ENCODE results near the gene FGFR3. TPM values are rescaled to one million over a fixed set of nuclear protein-coding genes. Genes with fewer than 3 reads are reported as not detected.

The FGFR3 gene
- 100 to 1,000 TPM in 2 of 4 donors, 10 to 100 TPM in 2; 45.4 to 168 (median 92.4) TPM for total RNA-seq

GRCh38 chr4:1792832-1793495 is at the start of gene FGFR3:
Gene FGFR3, plus strand, starts transcription at chr4:1793293. Its CDS starts 642 bp downstream, at chr4:1793935.
- Histone ChIP-seq H3K27me3 (peaks cover 0 to 18% of the 10 kb centered on the region in 2 donors), H3K4me1 (peaks cover 8 to 40% (median 19%) of the 10 kb centered on the region in 4 donors), H3K36me3 (no peaks in the 10 kb centered on the region), H3K27ac (peak within 1 kb of the TSS in 3 of 4 donors; percentile 75 to 94 (median 85)), H3K4me3 (peak within 1 kb of the TSS; percentile 46 to 88 (median 66)), H3K9me3 (no peaks in the 10 kb centered on the region)
- TF ChIP-seq CTCF (IDR thresholded peaks at IDR 0.05) (no peak), POLR2A (IDR thresholded peaks at IDR 0.05) (peak in 1 of 2 donors; percentile 92)
- DNase-seq = peak in 2 of 3 donors; percentile 60 to 80

- Histone ChIP-seq H3K36me3 (peaks cover 0 to 24% (median 0%) of the 10 kb centered on the region in 3 donors), H3K9me3 (peaks cover 0 to 3% (median 0%) of the 10 kb centered on the region in 4 donors)
- TF ChIP-seq POLR2A (IDR thresholded peaks at IDR 0.05) = no peak
- TF ChIP-seq CTCF (IDR thresholded peaks at IDR 0.05) = no peak
Observed at GRCh38 chr4:1743551-1743950, 49.5 kb upstream of the FGFR3 start.

GRCh38 chr4:1743975-1744374 is 49.1 kb upstream of the FGFR3 start:
- TF ChIP-seq POLR2A (IDR thresholded peaks at IDR 0.05) = no peak
- no peak for TF ChIP-seq CTCF (IDR thresholded peaks at IDR 0.05)
- Histone ChIP-seq H3K36me3 (peaks cover 0 to 23% (median 0%) of the 10 kb centered on the region in 3 donors), H3K27ac (no peak overlapping the region), H3K27me3 (no peaks in the 10 kb centered on the region), H3K9me3 (no peaks in the 10 kb centered on the region), H3K4me3 (no peak overlapping the region), H3K4me1 (peaks cover 0 to 6% (median 0%) of the 10 kb centered on the region in 4 donors)
- no peak for DNase-seq

More at GRCh38 chr4:1743551-1743950, 49.5 kb upstream of the FGFR3 start:
- Histone ChIP-seq H3K27me3 (no peaks in the 10 kb centered on the region), H3K27ac (no peak overlapping the region), H3K4me3 (no peak overlapping the region), H3K4me1 (peaks cover 0 to 3% (median 0%) of the 10 kb centered on the region in 4 donors)
- no peak for DNase-seq

GRCh38 chr4:1744552-1744951 is 48.5 kb upstream of the FGFR3 start:
- Histone ChIP-seq H3K4me1 (peaks cover 0 to 6% (median 0%) of the 10 kb centered on the region in 4 donors), H3K9me3 (no peaks in the 10 kb centered on the region), H3K4me3 (no peak overlapping the region), H3K36me3 (peaks cover 0 to 18% (median 0%) of the 10 kb centered on the region in 3 donors), H3K27me3 (no peaks in the 10 kb centered on the region), H3K27ac (no peak overlapping the region)
- DNase-seq = no peak
- TF ChIP-seq CTCF (IDR thresholded peaks at IDR 0.05) = no peak
- no peak for TF ChIP-seq POLR2A (IDR thresholded peaks at IDR 0.05)

- H3K9me3 ChIP-seq = no peaks in the 10 kb centered on the region
- no peak for TF ChIP-seq POLR2A (IDR thresholded peaks at IDR 0.05)
- no peak for TF ChIP-seq CTCF (IDR thresholded peaks at IDR 0.05)
- DNase-seq = no peak
- H3K27me3 ChIP-seq = no peaks in the 10 kb centered on the region
- H3K4me3 ChIP-seq = no peak overlapping the region
- H3K4me1 ChIP-seq = peaks cover 0 to 6% (median 0%) of the 10 kb centered on the region in 4 donors
- H3K27ac ChIP-seq = no peak overlapping the region
- H3K36me3 ChIP-seq = peaks cover 0 to 18% (median 0%) of the 10 kb centered on the region in 3 donors
Observed at GRCh38 chr4:1745165-1745564, 47.9 kb upstream of the FGFR3 start.

Data from Peyer's patch (tissue), 4 donors.